Karpas-422 (cell line): Measurements from ENCODE around the gene NEK6. TPM values are rescaled to one million over a fixed set of nuclear protein-coding genes. Genes with fewer than 3 reads are reported as not detected.

Experiments used
- DNase-seq: peaks from one replicate; pipeline ENCODE4 v3.0.0-alpha.2; 2015
- H2AFZ ChIP-seq: fragments of 200-600 bp; sonication (generic); 2 replicates; pipeline ENCODE4 v1.6.1; 2014; ENCODE audit warnings: antibody characterized with exemption, low read length, mixed read lengths
- H3K27ac ChIP-seq: fragments of 200-600 bp; sonication (generic); 2 replicates; pipeline ENCODE4 v1.5.1; 2014; ENCODE audit warnings: mild to moderate bottlenecking, low read length, moderate library complexity
- H3K27me3 ChIP-seq: fragments of 200-600 bp; sonication (generic); 2 replicates; pipeline ENCODE4 v1.6.1; 2014; ENCODE audit warnings: low read length, mixed read lengths
- H3K36me3 ChIP-seq: fragments of 200-600 bp; sonication (generic); 2 replicates; pipeline ENCODE4 v1.6.1; 2014; ENCODE audit warnings: low read length, mixed read lengths; ENCODE audit not compliant: insufficient read depth
- H3K4me1 ChIP-seq: fragments of 200-600 bp; sonication (generic); 2 replicates; pipeline ENCODE4 v1.6.1; 2014; ENCODE audit warnings: mild to moderate bottlenecking, low read length, mixed read lengths
- H3K4me2 ChIP-seq: fragments of 200-600 bp; sonication (generic); 2 replicates; pipeline ENCODE4 v1.6.1; 2014; ENCODE audit warnings: low read length, low read depth, mild to moderate bottlenecking; ENCODE audit not compliant: poor library complexity, severe bottlenecking
- H3K4me3 ChIP-seq: fragments of 200-600 bp; sonication (generic); 2 replicates; pipeline ENCODE4 v1.5.1; 2014; ENCODE audit warnings: mild to moderate bottlenecking, antibody characterized with exemption, low read length, mixed read lengths
- H3K79me2 ChIP-seq: fragments of 200-600 bp; sonication (generic); 2 replicates; pipeline ENCODE4 v1.6.1; 2014; ENCODE audit warnings: mild to moderate bottlenecking, low read length, mixed read lengths
- H3K9ac ChIP-seq: fragments of 200-600 bp; sonication (generic); 2 replicates; pipeline ENCODE4 v1.6.0; 2014; ENCODE audit warnings: low read length
- H3K9me2 ChIP-seq: fragments of 200-600 bp; sonication (generic), shearing (Covaris generic); replicated peaks from 2 replicates; pipeline ENCODE4 v1.6.0; 2014; ENCODE audit warnings: mild to moderate bottlenecking, low read length, moderate library complexity; ENCODE audit not compliant: insufficient read depth
- H3K9me3 ChIP-seq: fragments of 300-700, 200-600 bp; sonication (generic); 2 replicates; pipeline ENCODE4 v1.6.1; 2014; ENCODE audit warnings: low read length, mixed read lengths
- H4K20me1 ChIP-seq: fragments of 200-600 bp; sonication (generic); 2 replicates; pipeline ENCODE4 v1.6.1; 2014; ENCODE audit warnings: mild to moderate bottlenecking, antibody characterized with exemption, low read length, low read depth; ENCODE audit not compliant: insufficient read depth
- total RNA-seq: library from RNA; depleted of rRNA; stranded (reverse); fragments of >200 nt; shearing (Covaris generic); gene quantifications from 2 replicates; pipeline ENCODE4 v1.2.3, GENCODE V29; 2014; ENCODE audit warnings: low replicate concordance

The NEK6 gene
- total RNA-seq, 1 experiment from 2014 or later, result 77.9 TPM

- Histone ChIP-seq H3K9me3 (no peaks in the 10 kb centered on the region), H3K4me1 (no peaks in the 10 kb centered on the region), H3K27ac (no peak overlapping the region), H4K20me1 (peaks cover 15% of the 10 kb centered on the region; the same call in 1 of the 2 replicates), H3K4me2 (no peak overlapping the region), H3K79me2 (no peaks in the 10 kb centered on the region), H3K36me3 (peaks cover 40% of the 10 kb centered on the region), H3K9ac (no peak overlapping the region), H3K4me3 (no peak overlapping the region), H2AFZ (no peak overlapping the region), H3K9me2 (no peaks in the 10 kb centered on the region), H3K27me3 (no peaks in the 10 kb centered on the region)
- DNase-seq, result no peak
Measured at GRCh38 chr9:124332361-124333202, 74.8 kb downstream of the NEK6 start.

- Histone ChIP-seq H3K79me2 (no peaks in the 10 kb centered on the region), H2AFZ (no peak overlapping the region), H3K9ac (no peak overlapping the region), H4K20me1 (peaks cover 13% of the 10 kb centered on the region; the same call in 1 of the 2 replicates), H3K36me3 (peaks cover 44% of the 10 kb centered on the region), H3K4me1 (no peaks in the 10 kb centered on the region), H3K9me3 (no peaks in the 10 kb centered on the region), H3K27ac (no peak overlapping the region), H3K4me3 (no peak overlapping the region), H3K27me3 (no peaks in the 10 kb centered on the region), H3K9me2 (no peaks in the 10 kb centered on the region), H3K4me2 (no peak overlapping the region)
- DNase-seq, result no peak
Measured at GRCh38 chr9:124333203-124333579, 75.4 kb downstream of the NEK6 start.

DNA sequence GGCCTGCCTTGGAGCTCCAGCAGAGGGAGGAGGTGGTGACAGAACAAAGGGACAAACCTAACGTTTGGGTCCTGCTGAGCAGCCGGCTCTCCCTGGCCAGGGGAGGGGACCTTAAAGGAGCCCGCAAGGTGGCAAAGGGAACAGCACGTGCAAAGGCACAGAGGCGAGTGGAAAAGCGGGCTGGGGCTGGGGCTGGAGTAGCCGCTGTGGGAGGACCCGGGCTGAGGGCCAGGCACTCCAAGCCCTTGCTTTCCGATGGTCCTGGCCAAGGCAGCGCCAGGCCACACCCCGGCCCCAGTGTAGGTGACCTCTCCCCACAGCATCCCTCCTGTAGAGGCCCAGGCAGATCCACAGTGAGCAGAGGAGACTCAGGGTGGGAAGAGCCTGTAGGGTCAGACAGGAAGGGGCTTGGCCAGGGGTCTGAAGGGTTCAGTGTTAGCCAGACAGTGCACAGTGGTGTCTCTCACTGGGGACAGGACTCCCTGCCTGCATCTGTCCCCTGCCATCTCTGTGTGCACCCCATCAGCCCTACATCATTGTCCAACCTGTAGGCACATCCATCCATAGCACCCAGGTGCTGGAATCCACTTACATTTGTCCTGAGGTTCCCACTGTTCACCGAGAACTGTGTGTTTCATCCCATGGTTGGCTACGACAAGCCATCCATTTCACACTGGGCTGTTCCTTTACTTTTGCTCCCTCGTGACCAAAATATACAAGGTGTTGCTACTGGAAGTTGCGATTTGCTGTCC lies 77.0 kb downstream of the NEK6 start:
- no peak overlapping the region for H3K9ac ChIP-seq

DNA sequence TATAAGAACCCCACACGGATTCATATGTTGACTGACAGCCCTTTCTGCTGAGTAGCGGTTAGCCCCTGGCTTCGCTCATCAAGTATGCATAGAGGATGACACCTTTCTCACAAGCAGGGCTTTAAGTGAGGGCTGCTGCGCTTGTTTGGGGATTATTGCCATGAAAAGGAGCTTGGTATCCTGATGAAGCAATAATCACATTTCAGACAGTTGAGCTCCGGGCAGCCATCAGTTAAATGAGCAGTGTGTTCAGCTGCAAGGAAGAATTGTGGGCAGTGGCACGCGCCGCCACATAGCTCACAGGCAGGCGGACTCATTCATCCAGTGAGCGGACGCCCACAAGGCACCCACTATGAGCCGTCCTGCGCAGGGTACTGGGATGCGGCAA lies 77.6 kb downstream of the NEK6 start:
- Histone ChIP-seq H3K9ac (no peak overlapping the region), H3K9me3 (no peaks in the 10 kb centered on the region), H3K4me1 (no peaks in the 10 kb centered on the region), H3K9me2 (no peaks in the 10 kb centered on the region), H3K27ac (no peak overlapping the region), H3K36me3 (peaks cover 41% of the 10 kb centered on the region), H3K4me3 (no peak overlapping the region), H2AFZ (no peak overlapping the region), H4K20me1 (peaks cover 3% of the 10 kb centered on the region; the same call in 1 of the 2 replicates), H3K4me2 (no peak overlapping the region), H3K27me3 (no peaks in the 10 kb centered on the region), H3K79me2 (no peaks in the 10 kb centered on the region)
- DNase-seq, result no peak

More for the DNA sequence above, 77.0 kb downstream of the NEK6 start:
- Histone ChIP-seq H3K9me2 (no peaks in the 10 kb centered on the region), H3K36me3 (peaks cover 43% of the 10 kb centered on the region), H2AFZ (no peak overlapping the region), H3K27ac (no peak overlapping the region), H3K9me3 (no peaks in the 10 kb centered on the region), H3K27me3 (no peaks in the 10 kb centered on the region), H3K79me2 (no peaks in the 10 kb centered on the region), H4K20me1 (peaks cover 3% of the 10 kb centered on the region; the same call in 1 of the 2 replicates), H3K4me1 (no peaks in the 10 kb centered on the region), H3K4me3 (no peak overlapping the region), H3K4me2 (no peak overlapping the region)
- DNase-seq, result no peak

- H3K27ac ChIP-seq, result no peak overlapping the region
- H3K4me1 ChIP-seq, result no peaks in the 10 kb centered on the region
- H4K20me1 ChIP-seq, result no peaks in the 10 kb centered on the region; the same call in 1 of the 2 replicates
- H2AFZ ChIP-seq, result no peak overlapping the region
- H3K79me2 ChIP-seq, result no peaks in the 10 kb centered on the region
- H3K9me2 ChIP-seq, result no peaks in the 10 kb centered on the region
- no peaks in the 10 kb centered on the region for H3K9me3 ChIP-seq
- no peak overlapping the region for H3K9ac ChIP-seq
- H3K4me2 ChIP-seq, result no peak overlapping the region
- no peak overlapping the region for H3K4me3 ChIP-seq
- peaks cover 30% of the 10 kb centered on the region; the same call in 1 of the 2 replicates for H3K36me3 ChIP-seq
- H3K27me3 ChIP-seq, result no peaks in the 10 kb centered on the region
- DNase-seq, result no peak
Measured at GRCh38 chr9:124337562-124337961, 79.8 kb downstream of the NEK6 start.

DNA sequence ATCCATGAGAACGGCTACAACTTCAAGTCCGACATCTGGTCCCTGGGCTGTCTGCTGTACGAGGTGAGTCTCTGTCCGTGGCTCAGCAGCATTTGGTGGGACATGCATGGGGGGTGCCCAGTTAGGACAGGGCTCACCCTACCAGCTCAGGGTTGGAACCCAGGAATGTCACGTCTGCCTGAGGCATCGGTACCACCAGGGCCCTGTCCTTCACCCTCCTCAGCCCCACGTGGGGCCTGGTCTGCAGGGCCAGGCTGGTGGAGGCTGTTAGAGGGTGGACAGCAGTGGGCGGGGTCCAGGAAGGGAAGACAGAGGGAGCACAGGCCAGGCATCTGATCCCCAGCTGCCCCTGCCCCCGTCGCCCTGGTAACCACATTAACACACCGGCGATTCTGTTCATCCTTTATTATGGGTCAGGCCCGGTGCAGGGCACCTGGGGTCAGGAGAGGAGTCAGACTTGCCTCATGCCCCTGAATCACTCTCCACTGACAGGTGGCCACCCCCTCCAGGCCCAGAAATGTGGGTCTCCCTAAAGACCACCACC lies 81.9 kb downstream of the NEK6 start:
- no peaks in the 10 kb centered on the region for H3K9me2 ChIP-seq
- H3K36me3 ChIP-seq, result peaks cover 36% of the 10 kb centered on the region; the same call in 1 of the 2 replicates
- H3K27ac ChIP-seq, result no peak overlapping the region
- H3K79me2 ChIP-seq, result no peaks in the 10 kb centered on the region
- H3K9ac ChIP-seq, result no peak overlapping the region
- H3K9me3 ChIP-seq, result no peaks in the 10 kb centered on the region
- no peak overlapping the region for H3K4me2 ChIP-seq
- DNase-seq, result no peak
- no peak overlapping the region for H2AFZ ChIP-seq
- no peaks in the 10 kb centered on the region for H3K4me1 ChIP-seq
- no peak overlapping the region for H3K4me3 ChIP-seq
- H4K20me1 ChIP-seq, result no peaks in the 10 kb centered on the region; the same call in 1 of the 2 replicates
- H3K27me3 ChIP-seq, result no peaks in the 10 kb centered on the region

DNA sequence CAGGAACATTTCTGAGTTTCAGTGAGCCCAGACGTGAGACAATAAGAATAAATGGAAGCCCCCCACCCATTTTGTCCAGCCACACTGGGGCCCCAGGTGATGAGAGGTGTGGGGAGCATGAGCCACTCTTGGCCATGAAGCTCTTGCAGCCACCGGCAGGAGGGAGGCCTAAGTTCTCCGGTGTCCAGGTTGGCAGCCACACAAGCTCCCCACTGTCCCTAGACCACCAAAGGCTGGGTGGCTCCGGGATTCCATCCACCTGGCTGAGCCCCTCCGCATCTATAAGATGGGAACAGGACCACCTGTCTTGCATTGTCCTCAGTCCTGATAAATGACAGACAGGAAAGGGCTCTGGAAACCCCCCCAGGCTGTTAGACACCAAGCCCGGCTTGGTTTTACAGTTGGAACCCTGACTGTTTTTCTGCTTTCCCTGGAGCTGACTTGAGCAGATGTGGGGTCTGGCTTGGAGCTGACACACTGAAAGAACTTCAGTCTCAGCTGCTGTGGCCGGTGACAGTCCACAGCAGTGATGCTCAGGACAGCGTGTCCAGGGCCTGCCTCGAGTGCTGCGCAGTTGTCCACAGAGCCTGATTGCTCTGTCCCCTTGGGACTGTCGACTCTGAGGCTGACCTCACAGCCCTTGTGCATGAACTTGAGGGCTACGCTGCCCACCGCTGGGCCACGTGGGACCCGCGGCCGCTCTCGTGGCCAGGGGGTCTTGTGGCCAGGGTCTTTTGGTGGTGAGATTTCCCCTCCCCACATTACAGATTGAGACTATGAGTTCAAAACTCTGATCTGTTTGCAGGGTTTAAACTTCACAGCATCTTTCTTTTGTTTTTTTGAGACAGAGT lies 82.7 kb downstream of the NEK6 start:
- DNase-seq, result no peak
- Histone ChIP-seq H3K27ac (no peak overlapping the region), H3K36me3 (peaks cover 35% of the 10 kb centered on the region; the same call in 1 of the 2 replicates), H4K20me1 (no peaks in the 10 kb centered on the region; the same call in 1 of the 2 replicates), H3K9me2 (no peaks in the 10 kb centered on the region), H3K79me2 (no peaks in the 10 kb centered on the region), H3K4me1 (no peaks in the 10 kb centered on the region), H3K4me3 (no peak overlapping the region), H3K4me2 (no peak overlapping the region), H3K9ac (no peak overlapping the region), H3K9me3 (no peaks in the 10 kb centered on the region), H3K27me3 (no peaks in the 10 kb centered on the region), H2AFZ (no peak overlapping the region)
